Cardiac muscle cell (in vitro differentiated cells and primary cell): Measurements from ENCODE around the gene DCBLD2. TPM values are rescaled to one million over a fixed set of nuclear protein-coding genes. Genes with fewer than 3 reads are reported as not detected.

Experiments used
- DNase-seq, 2 donors: peaks; one replicate each; pipeline versions ENCODE4 v3.0.0 to v3.0.0-alpha.2; 2010 to 2017; ENCODE audit warnings: low read depth in 1 of 2, low spot score in 1 of 2
- H3K27ac ChIP-seq: fragments of 200-600 bp; sonication (generic); 2 replicates; pipeline ENCODE4 v1.5.1; 2016
- H3K27me3 ChIP-seq: fragments of 200-600 bp; sonication (generic); 2 replicates; pipeline ENCODE4 v1.6.0; 2016; ENCODE audit warnings: control low read depth
- H3K36me3 ChIP-seq: fragments of 200-600 bp; sonication (generic); 2 replicates; pipeline ENCODE4 v1.5.1; 2016; ENCODE audit warnings: control low read depth
- H3K4me1 ChIP-seq: fragments of 200-600 bp; sonication (generic); 2 replicates; pipeline ENCODE4 v1.8.1; 2017; ENCODE audit warnings: low read depth, mild to moderate bottlenecking, mixed run types
- H3K4me3 ChIP-seq: fragments of 200-600 bp; sonication (generic); 2 replicates; pipeline ENCODE4 v1.5.1; 2016; ENCODE audit warnings: mild to moderate bottlenecking
- H3K9me3 ChIP-seq: fragments of 200-600 bp; sonication (generic); 2 replicates; pipeline ENCODE4 v1.5.1; 2017; ENCODE audit warnings: low read depth, mild to moderate bottlenecking, control low read depth
- polyA plus RNA-seq: library from polyadenylated mRNA; unstranded; fragments of >200 nt; fragmentation: Nextera tagmentation; extraction: Ambion mirVana; gene quantifications from 2 replicates; pipeline ENCODE4 v1.2.1, GENCODE V29; 2016
- total RNA-seq: library from RNA; depleted of rRNA; stranded (reverse); fragments of >200 nt; gene quantifications from 2 replicates; pipeline ENCODE4 v1.2.3, GENCODE V29; 2016
- TF ChIP-seq, protein P1 (sequence below): IDR thresholded peaks from 2 replicates; pipeline ENCODE4 v1.5.1; 2012; ENCODE audit warnings: low read depth, mild to moderate bottlenecking, low read length

The DCBLD2 gene
- total and polyA plus RNA-seq, 2 experiments from 2014 or later, result 47.6 to 53.9 TPM

DNA sequence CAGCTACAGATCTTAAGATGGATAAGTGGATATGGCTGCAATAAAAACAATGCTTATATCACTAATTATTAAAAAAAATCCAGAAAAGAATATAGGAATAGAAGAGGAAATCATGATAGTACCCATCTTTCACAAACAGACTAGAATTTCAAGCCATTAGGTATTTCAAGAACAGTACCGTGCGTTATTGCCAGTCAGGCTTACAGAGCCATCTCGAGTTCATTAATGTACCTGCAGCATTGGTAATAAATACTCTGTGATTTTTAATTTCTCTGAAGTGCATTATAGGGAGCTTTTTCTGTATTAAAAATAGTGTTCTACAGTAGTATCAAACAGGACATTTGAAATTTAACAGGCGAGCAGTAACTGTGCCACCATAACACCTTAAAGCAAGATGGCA, 102.7 kb downstream of the DCBLD2 start:
- peaks cover 31% of the 10 kb centered on the region for H3K36me3 ChIP-seq
- TF ChIP-seq, protein P1, sequence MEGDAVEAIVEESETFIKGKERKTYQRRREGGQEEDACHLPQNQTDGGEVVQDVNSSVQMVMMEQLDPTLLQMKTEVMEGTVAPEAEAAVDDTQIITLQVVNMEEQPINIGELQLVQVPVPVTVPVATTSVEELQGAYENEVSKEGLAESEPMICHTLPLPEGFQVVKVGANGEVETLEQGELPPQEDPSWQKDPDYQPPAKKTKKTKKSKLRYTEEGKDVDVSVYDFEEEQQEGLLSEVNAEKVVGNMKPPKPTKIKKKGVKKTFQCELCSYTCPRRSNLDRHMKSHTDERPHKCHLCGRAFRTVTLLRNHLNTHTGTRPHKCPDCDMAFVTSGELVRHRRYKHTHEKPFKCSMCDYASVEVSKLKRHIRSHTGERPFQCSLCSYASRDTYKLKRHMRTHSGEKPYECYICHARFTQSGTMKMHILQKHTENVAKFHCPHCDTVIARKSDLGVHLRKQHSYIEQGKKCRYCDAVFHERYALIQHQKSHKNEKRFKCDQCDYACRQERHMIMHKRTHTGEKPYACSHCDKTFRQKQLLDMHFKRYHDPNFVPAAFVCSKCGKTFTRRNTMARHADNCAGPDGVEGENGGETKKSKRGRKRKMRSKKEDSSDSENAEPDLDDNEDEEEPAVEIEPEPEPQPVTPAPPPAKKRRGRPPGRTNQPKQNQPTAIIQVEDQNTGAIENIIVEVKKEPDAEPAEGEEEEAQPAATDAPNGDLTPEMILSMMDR, result no peak
- no peaks in the 10 kb centered on the region for H3K9me3 ChIP-seq
- H3K4me1 ChIP-seq, result no peaks in the 10 kb centered on the region
- H3K27ac ChIP-seq, result peak overlapping the region; percentile 30
- no peak overlapping the region for H3K4me3 ChIP-seq
- DNase-seq, result no peak
- H3K27me3 ChIP-seq, result no peaks in the 10 kb centered on the region

- no peak for DNase-seq
- peak overlapping the region; percentile 30 for H3K27ac ChIP-seq
- no peaks in the 10 kb centered on the region for H3K27me3 ChIP-seq
- peaks cover 31% of the 10 kb centered on the region for H3K36me3 ChIP-seq
- H3K9me3 ChIP-seq, result no peaks in the 10 kb centered on the region
- TF ChIP-seq, protein P1, result no peak
- H3K4me3 ChIP-seq, result no peak overlapping the region
- no peaks in the 10 kb centered on the region for H3K4me1 ChIP-seq
These were observed 103.6 kb downstream of the DCBLD2 start for GRCh38 chr3:98797905-98798304.

- no peak for DNase-seq
- TF ChIP-seq, protein P1, result no peak
- Histone ChIP-seq H3K36me3 (peaks cover 32% of the 10 kb centered on the region), H3K4me1 (no peaks in the 10 kb centered on the region), H3K27ac (no peak overlapping the region), H3K9me3 (no peaks in the 10 kb centered on the region), H3K27me3 (no peaks in the 10 kb centered on the region), H3K4me3 (no peak overlapping the region)
These were observed 105.2 kb downstream of the DCBLD2 start for GRCh38 chr3:98796334-98796733.

DNA sequence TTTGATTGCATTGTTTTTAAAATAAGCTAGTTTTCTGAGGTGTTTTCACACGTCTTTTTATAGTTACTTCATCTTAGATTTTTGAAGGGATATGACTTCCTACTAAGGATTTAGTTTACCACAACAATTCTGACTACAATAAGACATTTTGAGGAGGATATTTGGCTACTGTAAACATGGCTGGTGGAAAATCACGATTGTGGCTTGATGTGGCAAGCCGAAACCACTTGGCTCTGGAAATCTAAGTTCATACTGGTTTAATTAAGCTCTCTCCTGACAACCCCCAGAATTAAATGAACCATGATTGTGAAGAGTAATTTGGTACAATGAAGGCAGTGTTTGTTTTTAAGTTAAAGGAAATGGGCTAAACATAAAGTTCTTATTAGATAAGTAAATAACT, 107.5 kb downstream of the DCBLD2 start:
- H3K4me3 ChIP-seq, result no peak overlapping the region
- TF ChIP-seq, protein P1, result no peak

DNA sequence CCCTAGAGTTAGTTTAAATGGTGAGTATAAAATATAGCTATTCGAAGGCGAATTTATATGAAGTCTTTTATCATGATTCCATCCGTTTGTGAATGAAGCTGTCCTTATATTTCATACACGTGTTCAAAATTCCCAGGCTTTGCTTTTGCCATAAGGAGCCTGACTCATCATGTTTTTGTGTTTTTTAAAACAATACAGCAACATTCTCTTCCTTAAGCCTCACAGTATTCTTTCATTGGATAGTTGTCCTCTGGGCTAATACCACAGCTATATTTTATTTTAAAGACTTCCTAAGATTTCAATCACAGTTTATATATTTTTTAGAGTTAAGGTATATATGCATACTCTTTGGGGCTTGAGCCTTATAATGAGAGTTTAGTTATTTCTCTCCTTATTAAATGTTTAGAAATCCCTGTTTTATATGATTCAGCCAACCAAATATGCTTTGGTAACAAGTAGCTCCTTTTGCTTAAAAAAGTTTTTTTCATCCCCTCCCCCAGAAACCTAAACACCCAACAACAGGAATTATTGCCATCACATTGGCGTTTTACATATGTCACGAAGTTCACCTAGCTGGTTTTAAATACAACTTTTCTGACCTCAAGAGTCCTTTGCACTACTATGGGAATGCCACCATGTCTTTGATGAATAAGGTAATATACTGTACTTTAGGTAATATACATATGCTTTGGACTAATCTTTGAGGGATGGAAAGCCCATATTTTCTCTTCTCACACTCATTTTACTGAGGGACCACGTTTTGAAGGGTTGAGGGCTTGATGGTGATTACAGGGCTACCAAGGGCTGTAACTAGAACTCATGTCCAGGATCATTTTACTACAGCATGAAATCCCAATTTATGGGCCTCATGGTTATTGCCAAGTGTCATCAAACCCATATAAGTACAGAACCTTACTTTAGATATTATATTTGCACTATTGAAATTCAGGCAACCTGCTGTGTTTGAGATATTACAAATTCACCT, 109.9 kb downstream of the DCBLD2 start:
- peaks cover 23% of the 10 kb centered on the region for H3K4me1 ChIP-seq
- H3K4me3 ChIP-seq, result no peak overlapping the region
- H3K27ac ChIP-seq, result no peak overlapping the region
- H3K9me3 ChIP-seq, result no peaks in the 10 kb centered on the region
- H3K27me3 ChIP-seq, result no peaks in the 10 kb centered on the region
- H3K36me3 ChIP-seq, result peaks cover 26% of the 10 kb centered on the region
- peak in 1 of 2 donors; percentile 36 for DNase-seq
- TF ChIP-seq, protein P1, result no peak

More for the DNA sequence above, 107.5 kb downstream of the DCBLD2 start:
- DNase-seq, result no peak
- no peaks in the 10 kb centered on the region for H3K9me3 ChIP-seq
- peaks cover 27% of the 10 kb centered on the region for H3K36me3 ChIP-seq
- H3K27me3 ChIP-seq, result no peaks in the 10 kb centered on the region
- peaks cover under 1% of the 10 kb centered on the region for H3K4me1 ChIP-seq
- H3K27ac ChIP-seq, result peak overlapping the region; percentile 36
